GM21619 (cell line): ENCODE measurements around the gene ADGRF5.

Source experiments
- ATAC-seq: cut with Tn5 transposase; IDR thresholded peaks from one replicate; pipeline ENCODE4 v1.9.1; 2021; ENCODE audit not compliant: unreplicated experiment

The ADGRF5 gene

GRCh38 chr6:46931416-46931815 lies 9.7 kb upstream of the ADGRF5 start:
- ATAC-seq: no peak

DNA sequence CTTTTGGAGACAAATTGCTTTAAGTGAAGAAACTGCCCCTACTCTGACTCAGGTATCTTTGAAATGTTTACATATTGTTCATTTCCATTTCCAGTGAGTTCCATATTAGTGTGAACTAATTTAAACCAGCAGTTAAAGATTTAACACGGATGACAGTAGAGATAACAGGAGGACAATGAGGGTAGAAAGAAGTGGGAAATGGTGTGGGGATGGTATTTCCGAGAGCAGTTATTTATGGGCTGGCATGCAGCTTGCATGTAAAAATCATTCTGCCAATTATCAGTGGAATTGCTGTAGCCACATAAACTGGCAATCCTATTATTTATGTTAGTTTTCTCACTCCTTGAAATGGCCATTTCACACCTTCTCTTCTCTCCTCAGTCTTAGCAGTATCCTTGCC lies 8.6 kb upstream of the ADGRF5 start:
- ATAC-seq: no peak

GRCh38 chr6:46927066-46927465 lies 5.3 kb upstream of the ADGRF5 start:
- ATAC-seq: no peak

- ATAC-seq: no peak
These were observed 4.7 kb upstream of the ADGRF5 start for GRCh38 chr6:46926481-46926880.

GRCh38 chr6:46925563-46926253 lies 4.0 kb upstream of the ADGRF5 start:
- ATAC-seq: no peak

- no peak for ATAC-seq
These were observed 1.7 kb upstream of the ADGRF5 start for GRCh38 chr6:46923476-46923875.

DNA sequence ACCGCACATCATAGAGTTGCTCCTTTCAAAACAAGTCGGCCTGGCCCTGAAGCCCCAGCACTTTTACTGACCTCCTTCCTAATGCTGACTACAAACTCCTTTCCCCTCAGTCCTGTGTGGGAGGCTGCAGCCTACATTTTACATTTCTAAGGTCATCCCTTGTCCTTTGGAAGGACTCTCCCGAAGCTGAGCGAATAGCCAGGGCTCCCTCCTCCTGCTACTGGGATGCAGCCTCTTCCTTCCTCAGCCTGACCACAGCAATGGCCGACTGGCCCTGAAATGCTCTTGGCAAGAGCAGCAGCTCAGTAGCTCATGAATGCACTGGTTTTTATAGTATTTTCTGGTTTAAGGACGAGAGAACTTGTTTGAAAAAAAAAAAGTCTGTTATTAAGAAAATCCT lies 679 bp downstream of the ADGRF5 start:
- ATAC-seq: no peak

DNA sequence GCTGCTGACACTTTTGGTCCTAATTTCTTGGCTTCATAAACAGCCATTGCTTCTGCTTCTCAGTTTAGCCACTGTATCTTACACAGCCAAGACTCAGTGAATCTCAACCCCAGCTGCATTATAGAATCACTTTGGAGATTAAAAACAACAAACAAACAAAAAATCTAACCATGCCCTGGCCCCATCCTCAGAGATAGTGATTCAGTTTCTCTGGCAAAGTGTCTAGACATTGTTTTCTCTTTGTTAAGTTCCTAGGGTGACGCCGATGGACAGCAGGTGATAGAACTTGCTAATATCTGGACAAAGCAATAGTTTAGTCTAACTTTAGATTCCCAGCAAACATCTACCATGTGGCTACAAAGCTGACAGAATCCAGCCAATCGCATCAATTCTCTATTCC lies 2.9 kb downstream of the ADGRF5 start:
- ATAC-seq: no peak

DNA sequence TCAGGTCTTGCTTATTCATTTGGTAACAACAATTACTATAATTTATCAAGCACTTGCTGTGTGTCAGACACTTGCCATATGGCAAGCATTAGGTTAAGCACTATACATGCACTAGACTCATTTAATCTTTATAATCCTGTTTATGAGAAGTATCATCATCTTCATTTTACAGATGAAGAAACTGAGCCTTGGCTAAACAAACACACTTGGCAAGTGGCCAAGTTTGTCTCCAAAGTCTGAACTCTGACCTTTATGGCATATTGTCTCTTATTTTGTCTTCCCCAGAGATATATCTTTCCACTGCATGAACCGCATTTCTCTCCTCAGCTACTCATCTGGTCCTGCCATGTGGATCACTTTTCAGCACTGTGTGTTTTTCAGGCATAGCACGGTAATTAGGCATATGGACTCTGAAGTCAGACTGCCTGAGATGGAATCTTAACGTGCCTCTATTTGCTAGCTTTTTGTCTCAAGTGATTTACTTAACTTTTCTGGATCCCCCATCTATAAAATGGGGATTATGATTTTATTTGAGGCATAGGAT lies 4.7 kb downstream of the ADGRF5 start:
- no peak for ATAC-seq

DNA sequence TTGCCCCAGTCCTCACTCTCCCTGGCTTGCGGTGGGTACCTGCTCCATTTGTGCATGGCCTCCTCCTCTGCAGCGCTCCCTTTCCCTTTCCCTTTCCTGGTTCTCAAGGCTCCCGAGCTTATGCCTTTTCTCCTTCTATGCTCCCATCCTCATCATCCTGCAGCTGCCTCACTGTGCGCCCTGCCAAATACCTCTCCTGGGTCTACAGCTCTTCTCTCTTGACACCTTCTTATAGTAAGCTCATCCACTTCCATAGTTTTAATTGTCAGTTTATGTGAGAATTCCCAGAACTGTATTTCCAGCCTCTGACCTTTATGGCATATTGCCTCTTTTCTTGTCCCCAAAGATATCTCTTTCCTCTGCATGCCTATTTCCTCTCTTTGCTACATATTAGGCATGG lies 5.9 kb downstream of the ADGRF5 start:
- no peak for ATAC-seq

DNA sequence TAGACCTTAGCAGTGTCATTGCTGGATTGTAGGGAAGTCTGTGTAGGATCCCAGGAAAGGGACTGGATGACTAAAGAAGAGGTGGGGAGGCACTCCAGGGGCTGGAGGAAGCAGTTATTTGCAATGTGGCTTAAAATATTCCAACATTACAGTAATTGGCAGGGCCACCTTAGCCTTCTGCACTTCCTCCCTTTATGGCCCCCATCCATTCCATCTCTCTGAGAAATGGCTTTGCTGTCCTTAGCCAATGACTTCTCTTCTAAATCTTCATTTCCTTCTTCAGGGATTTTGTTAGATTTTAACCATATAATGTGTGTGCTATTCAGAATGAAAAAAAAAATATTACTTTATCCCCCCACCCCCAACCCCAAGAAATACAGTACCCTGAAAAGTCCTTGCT lies 6.4 kb downstream of the ADGRF5 start:
- ATAC-seq: no peak

DNA sequence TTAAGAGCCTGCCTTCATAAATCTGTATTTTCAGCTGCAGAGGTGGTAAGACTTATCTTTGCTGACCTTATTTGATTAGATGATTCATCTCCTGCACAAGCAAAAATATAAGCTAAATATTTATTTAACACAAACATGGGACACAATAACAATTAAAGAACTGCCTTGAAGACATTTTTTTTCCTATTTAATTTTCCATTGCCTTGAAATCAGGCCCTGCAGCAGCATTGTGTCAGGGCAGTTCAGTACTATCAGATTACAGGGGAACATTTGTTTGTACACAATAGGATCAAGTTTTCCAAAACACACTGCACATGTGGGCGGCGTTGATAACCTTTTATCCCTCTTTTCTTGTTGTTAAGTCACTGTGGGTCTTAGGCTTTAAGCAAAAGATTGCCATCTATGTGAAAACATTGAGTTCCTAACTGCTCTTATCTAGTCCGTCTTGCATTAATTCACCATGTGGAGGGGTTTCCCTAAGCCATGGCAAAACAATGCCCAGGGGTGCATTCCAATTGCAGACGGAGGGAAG lies 7.4 kb downstream of the ADGRF5 start:
- ATAC-seq: no peak

- no peak for ATAC-seq
These were observed 12.4 kb downstream of the ADGRF5 start for GRCh38 chr6:46909371-46909770.

DNA sequence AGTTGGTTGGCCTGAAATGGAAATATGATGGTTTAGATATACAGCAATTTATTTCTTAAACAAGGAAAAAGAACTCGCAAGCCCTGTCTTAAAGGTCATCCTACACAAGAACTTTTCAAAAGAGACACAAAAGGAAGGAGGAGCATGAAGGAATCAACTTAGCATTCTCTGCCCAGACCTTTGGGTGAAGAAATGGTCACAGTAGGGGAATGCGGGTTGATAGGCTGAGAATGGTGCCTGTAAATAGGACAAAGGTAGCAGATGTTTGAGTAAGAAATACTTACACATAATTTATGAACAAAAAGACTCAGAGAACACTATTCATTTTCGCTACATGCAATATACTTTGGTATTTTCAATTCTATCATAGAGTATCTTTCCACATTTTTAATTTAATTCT lies 15.0 kb downstream of the ADGRF5 start:
- ATAC-seq: no peak

DNA sequence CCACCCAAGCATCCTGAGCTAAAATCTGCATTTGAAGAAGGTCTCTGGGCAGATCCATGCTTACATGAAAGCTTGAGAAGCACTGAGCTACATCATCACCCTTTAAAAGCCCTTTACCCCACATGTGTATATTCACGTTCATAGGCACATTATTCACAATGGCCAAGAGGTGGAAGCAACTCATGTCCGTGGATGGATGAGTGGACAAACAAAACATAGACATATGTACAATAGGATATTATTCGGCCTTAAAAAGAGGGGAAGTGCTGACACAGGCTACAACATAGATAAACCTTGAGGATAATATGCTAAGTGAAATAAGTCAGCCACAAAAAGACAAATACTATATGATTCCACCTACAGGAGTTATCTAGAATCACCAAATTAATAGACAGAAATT lies 17.6 kb downstream of the ADGRF5 start:
- no peak for ATAC-seq

GRCh38 chr6:46903175-46903574 lies 18.6 kb downstream of the ADGRF5 start:
- ATAC-seq: no peak

GRCh38 chr6:46901882-46902314 lies 19.8 kb downstream of the ADGRF5 start:
- no peak for ATAC-seq

DNA sequence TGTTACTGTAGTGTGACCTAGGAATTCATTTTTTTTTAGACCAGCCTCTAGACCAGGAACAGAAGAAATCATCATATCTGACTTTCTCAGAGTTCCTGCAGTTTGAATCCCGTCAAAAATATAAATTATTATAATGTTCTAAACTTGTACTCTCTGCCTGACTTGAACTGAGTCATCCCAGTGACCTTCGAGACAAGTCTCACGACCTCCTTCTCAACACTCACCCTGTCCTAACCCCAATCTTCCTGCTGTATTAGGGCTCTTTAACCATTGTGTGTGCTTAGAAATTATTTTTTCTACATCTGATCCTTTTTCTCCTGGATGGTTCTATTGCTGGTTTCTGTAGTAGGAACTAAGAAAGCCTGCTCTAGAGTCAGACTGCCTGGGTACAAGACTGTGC lies 21.5 kb downstream of the ADGRF5 start:
- ATAC-seq: no peak

DNA sequence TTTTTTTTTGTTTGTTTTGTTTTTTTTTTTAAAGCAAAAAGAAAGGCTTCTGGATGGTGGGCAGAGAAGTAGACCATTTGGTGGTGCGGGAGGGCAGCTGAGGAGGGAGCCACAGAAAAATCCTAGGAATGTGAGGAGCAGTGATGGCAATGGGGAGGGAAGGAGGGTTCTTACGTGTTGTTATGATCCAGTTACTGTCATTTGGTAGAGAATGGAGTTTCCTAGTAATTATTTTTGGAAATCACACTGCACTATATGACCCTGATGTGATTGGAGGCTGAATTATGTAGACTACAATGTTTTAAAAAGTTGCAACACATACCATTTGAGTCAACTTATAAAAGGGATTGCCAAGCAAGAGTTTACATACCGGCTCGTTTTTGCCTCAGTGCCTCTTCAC lies 22.1 kb downstream of the ADGRF5 start:
- no peak for ATAC-seq

GRCh38 chr6:46898006-46898405 lies 23.7 kb downstream of the ADGRF5 start:
- no peak for ATAC-seq

- no peak for ATAC-seq
These were observed 24.9 kb downstream of the ADGRF5 start for GRCh38 chr6:46896871-46897270.

- ATAC-seq: no peak
These were observed 25.8 kb downstream of the ADGRF5 start for GRCh38 chr6:46895930-46896329.

- no peak for ATAC-seq
These were observed 27.3 kb downstream of the ADGRF5 start for GRCh38 chr6:46894433-46894832.
